ENCODE measurements around the gene ARHGEF16.

Gene ARHGEF16

DNA sequence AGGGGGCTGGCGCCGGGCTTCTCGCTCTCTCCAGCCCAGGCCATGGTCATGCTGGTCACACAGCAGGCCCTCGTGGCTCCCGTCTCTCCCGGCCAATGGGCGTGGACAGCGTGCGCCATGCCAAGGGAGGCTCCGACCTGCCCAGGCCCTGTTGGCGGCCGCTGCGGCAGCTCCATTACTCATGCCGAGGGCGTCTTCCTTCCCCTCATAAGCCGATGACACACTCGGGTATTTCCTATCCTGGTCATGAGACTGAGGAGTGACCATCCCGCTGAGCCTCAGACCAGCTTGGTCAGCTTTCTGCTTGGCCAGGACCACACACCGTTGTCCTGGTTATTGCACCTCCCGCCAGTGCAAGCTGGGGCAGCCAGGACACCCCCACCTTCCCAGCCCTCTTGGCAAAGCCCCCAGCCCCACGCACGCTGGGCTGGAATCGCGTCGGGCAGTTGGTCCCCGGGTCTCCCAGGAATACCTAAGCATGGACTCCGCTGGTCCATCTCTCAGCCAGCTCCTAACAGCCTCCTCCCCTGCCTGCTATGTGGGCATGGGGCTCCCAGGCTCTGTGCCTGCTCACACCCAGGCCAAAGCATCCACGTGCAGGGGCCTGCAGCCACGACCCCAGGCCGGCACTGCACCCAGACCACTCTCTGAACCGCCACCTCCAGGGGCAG is 49.8 kb downstream of the ARHGEF16 start:
- H3K27me3 ChIP-seq (ENCODE audit: control insufficient read depth, insufficient read depth, low read length) = no peaks in the 10 kb centered on the region
- no peaks in the 10 kb centered on the region for H3K36me3 ChIP-seq (ENCODE audit: control insufficient read depth, insufficient read depth, low read length)
- no peak overlapping the region for H3K4me3 ChIP-seq (ENCODE audit: low read depth, low read length)
- H3K79me2 ChIP-seq = no peaks in the 10 kb centered on the region
- H3K9ac ChIP-seq = no peak overlapping the region
- TF ChIP-seq, protein P1, sequence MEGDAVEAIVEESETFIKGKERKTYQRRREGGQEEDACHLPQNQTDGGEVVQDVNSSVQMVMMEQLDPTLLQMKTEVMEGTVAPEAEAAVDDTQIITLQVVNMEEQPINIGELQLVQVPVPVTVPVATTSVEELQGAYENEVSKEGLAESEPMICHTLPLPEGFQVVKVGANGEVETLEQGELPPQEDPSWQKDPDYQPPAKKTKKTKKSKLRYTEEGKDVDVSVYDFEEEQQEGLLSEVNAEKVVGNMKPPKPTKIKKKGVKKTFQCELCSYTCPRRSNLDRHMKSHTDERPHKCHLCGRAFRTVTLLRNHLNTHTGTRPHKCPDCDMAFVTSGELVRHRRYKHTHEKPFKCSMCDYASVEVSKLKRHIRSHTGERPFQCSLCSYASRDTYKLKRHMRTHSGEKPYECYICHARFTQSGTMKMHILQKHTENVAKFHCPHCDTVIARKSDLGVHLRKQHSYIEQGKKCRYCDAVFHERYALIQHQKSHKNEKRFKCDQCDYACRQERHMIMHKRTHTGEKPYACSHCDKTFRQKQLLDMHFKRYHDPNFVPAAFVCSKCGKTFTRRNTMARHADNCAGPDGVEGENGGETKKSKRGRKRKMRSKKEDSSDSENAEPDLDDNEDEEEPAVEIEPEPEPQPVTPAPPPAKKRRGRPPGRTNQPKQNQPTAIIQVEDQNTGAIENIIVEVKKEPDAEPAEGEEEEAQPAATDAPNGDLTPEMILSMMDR (IDR thresholded peaks at IDR 0.05) = no peak
- H3K27ac ChIP-seq = no peak overlapping the region
- no peaks in the 10 kb centered on the region for H3K9me3 ChIP-seq (ENCODE audit: control insufficient read depth, low read length)
- H3K4me2 ChIP-seq (ENCODE audit: low read length) = no peak overlapping the region
- no peaks in the 10 kb centered on the region for H3K4me1 ChIP-seq
- no peak overlapping the region for H2AFZ ChIP-seq

DNA sequence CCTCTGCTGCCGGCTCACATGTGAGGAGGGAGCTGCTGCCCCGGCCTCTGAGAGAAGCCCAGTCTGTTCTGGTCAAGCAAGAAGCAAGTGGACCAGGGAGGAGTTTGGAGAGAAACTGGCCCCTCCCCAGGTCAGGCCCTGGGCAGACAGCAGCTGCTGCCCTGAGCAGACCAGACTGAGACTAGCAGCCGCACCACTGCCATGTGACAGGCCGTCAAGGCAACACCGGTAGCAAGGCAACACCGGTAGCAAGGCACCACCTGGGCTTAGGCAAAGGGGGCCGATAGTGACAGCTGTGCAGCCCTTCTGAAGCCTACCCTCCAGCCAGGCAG is 50.3 kb downstream of the ARHGEF16 start:
- Histone ChIP-seq H3K9ac (no peak overlapping the region), H3K4me3 (ENCODE audit: low read depth, low read length) (no peak overlapping the region), H3K4me1 (no peaks in the 10 kb centered on the region), H3K27me3 (ENCODE audit: control insufficient read depth, insufficient read depth, low read length) (no peaks in the 10 kb centered on the region), H3K9me3 (ENCODE audit: control insufficient read depth, low read length) (no peaks in the 10 kb centered on the region), H3K36me3 (ENCODE audit: control insufficient read depth, insufficient read depth, low read length) (no peaks in the 10 kb centered on the region), H3K4me2 (ENCODE audit: low read length) (no peak overlapping the region), H2AFZ (no peak overlapping the region), H3K79me2 (no peaks in the 10 kb centered on the region), H3K27ac (no peak overlapping the region)
- TF ChIP-seq, protein P1 (IDR thresholded peaks at IDR 0.05) = no peak

GRCh38 chr1:3505161-3505560 is 50.7 kb downstream of the ARHGEF16 start:
- Histone ChIP-seq H3K4me2 (ENCODE audit: low read length) (no peak overlapping the region), H3K36me3 (ENCODE audit: control insufficient read depth, insufficient read depth, low read length) (no peaks in the 10 kb centered on the region), H3K4me1 (no peaks in the 10 kb centered on the region), H2AFZ (no peak overlapping the region), H3K9me3 (ENCODE audit: control insufficient read depth, low read length) (no peaks in the 10 kb centered on the region), H3K9ac (no peak overlapping the region), H3K4me3 (ENCODE audit: low read depth, low read length) (no peak overlapping the region), H3K79me2 (no peaks in the 10 kb centered on the region), H3K27me3 (ENCODE audit: control insufficient read depth, insufficient read depth, low read length) (no peaks in the 10 kb centered on the region), H3K27ac (no peak overlapping the region)
- TF ChIP-seq, protein P1 (IDR thresholded peaks at IDR 0.05) = no peak

GRCh38 chr1:3506041-3506440 is 51.6 kb downstream of the ARHGEF16 start:
- H2AFZ ChIP-seq = no peak overlapping the region
- no peaks in the 10 kb centered on the region for H3K9me3 ChIP-seq (ENCODE audit: control insufficient read depth, low read length)
- H3K79me2 ChIP-seq = no peaks in the 10 kb centered on the region
- no peak overlapping the region for H3K27ac ChIP-seq
- TF ChIP-seq, protein P1 (IDR thresholded peaks at IDR 0.05) = no peak
- H3K4me3 ChIP-seq (ENCODE audit: low read depth, low read length) = no peak overlapping the region
- H3K9ac ChIP-seq = no peak overlapping the region
- H3K27me3 ChIP-seq (ENCODE audit: control insufficient read depth, insufficient read depth, low read length) = no peaks in the 10 kb centered on the region
- H3K4me1 ChIP-seq = no peaks in the 10 kb centered on the region
- H3K4me2 ChIP-seq (ENCODE audit: low read length) = no peak overlapping the region
- no peaks in the 10 kb centered on the region for H3K36me3 ChIP-seq (ENCODE audit: control insufficient read depth, insufficient read depth, low read length)

DNA sequence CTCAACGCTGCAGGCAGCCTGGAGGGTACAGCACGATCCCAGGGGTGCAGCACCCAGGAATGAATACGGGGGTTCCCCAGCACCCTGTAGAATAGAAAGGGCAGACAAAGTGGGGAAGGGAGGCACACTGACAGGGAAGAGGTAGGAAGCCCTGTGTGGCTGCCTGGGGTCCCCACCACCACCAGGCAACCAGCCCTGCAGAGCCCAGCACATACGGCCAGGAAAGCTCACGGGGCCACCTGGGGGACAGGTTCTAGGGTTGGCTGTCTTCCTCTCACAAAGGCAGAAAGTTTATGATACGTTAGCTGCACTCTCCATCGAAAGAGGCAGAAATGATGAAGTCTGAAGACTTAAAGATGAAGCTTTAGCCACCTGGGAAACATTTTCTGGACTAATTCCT is 52.5 kb downstream of the ARHGEF16 start:
- no peak overlapping the region for H2AFZ ChIP-seq
- no peak overlapping the region for H3K4me2 ChIP-seq (ENCODE audit: low read length)
- H3K4me3 ChIP-seq (ENCODE audit: low read depth, low read length) = no peak overlapping the region
- TF ChIP-seq, protein P1 (IDR thresholded peaks at IDR 0.05) = no peak
- H3K79me2 ChIP-seq = no peaks in the 10 kb centered on the region
- H3K27ac ChIP-seq = no peak overlapping the region
- no peaks in the 10 kb centered on the region for H3K4me1 ChIP-seq
- no peak overlapping the region for H3K9ac ChIP-seq
- no peaks in the 10 kb centered on the region for H3K36me3 ChIP-seq (ENCODE audit: control insufficient read depth, insufficient read depth, low read length)
- no peaks in the 10 kb centered on the region for H3K27me3 ChIP-seq (ENCODE audit: control insufficient read depth, insufficient read depth, low read length)
- no peaks in the 10 kb centered on the region for H3K9me3 ChIP-seq (ENCODE audit: control insufficient read depth, low read length)
